Subcutaneous abdominal adipose tissue (tissue), 5 donors: ENCODE data around the gene SMCP.

Experiments used
- H3K27ac ChIP-seq: one replicate; pipeline ENCODE4 v1.7.0; 2013; ENCODE audit warnings: low read depth, mild to moderate bottlenecking, inconsistent platforms, low read length, moderate library complexity
- H3K27me3 ChIP-seq, 5 donors: one replicate each; pipeline ENCODE4 v1.7.0; 2013; ENCODE audit warnings: low read length in 5 of 5, inconsistent platforms in 1 of 5; ENCODE audit not compliant: control insufficient read depth in 5 of 5, insufficient read depth in 4 of 5
- H3K36me3 ChIP-seq, 5 donors: one replicate each; pipeline ENCODE4 v1.7.0; 2013; ENCODE audit warnings: low read length in 5 of 5; ENCODE audit not compliant: control insufficient read depth in 5 of 5, insufficient read depth in 5 of 5
- H3K4me1 ChIP-seq, 5 donors: one replicate each; pipeline ENCODE4 v1.7.0; 2013; ENCODE audit warnings: low read length in 5 of 5, mild to moderate bottlenecking in 3 of 5, moderate library complexity in 1 of 5; ENCODE audit not compliant: control insufficient read depth in 5 of 5, insufficient read depth in 5 of 5
- H3K4me3 ChIP-seq, 5 donors: one replicate each; pipeline ENCODE4 v1.7.0; 2013; ENCODE audit warnings: low read length in 5 of 5, low read depth in 1 of 5
- H3K9ac ChIP-seq, 5 donors: one replicate each; pipeline ENCODE4 v1.7.0; 2013; ENCODE audit warnings: low read length in 5 of 5, mild to moderate bottlenecking in 4 of 5, moderate library complexity in 3 of 5
- H3K9me3 ChIP-seq, 5 donors: one replicate each; pipeline ENCODE4 v1.7.0; 2013; ENCODE audit warnings: low read length in 5 of 5; ENCODE audit not compliant: control insufficient read depth in 5 of 5
- donor health status: healthy.
- donor health status: healthy.
- donor health status: healthy.
- donor health status: healthy.
- donor health status: healthy.

The SMCP gene

DNA sequence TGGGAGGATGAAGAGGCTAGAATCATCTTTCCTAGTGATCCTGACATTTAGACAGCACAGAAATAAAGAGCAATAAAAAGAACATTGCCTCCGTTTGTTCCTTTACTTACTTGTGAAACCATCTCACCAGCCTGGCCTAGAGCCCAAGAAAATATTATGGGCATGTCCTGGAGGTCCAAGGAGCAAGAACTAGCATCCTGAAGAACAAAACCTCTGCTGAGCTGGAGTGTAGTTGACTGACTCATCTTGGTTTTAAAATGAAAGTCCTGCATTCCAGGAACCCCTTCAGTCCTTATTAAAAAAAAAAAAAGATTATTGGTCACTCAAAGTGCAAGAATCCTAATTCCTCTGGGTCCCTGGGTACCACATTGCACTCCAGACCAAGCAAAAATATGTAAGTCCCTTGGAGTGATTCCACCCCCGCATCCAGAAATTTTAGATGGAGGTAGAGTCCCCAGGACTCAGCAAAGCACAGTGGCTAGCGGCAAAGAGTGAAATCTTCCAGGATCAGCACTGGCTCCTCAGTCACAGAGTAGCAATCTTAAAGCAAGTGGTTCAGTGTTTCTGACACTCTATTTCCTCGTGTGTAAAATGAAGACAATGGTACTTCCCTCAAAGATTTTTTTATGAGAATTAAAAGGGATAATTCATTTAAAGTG, 7.0 kb downstream of the SMCP start:
- H3K27ac ChIP-seq: no peak overlapping the region
- H3K27me3 ChIP-seq: peaks cover 0 to 2% (median 0%) of the 10 kb centered on the region in 5 donors
- H3K9ac ChIP-seq: no peak overlapping the region
- H3K4me1 ChIP-seq: no peaks in the 10 kb centered on the region
- no peaks in the 10 kb centered on the region for H3K9me3 ChIP-seq
- H3K36me3 ChIP-seq: no peaks in the 10 kb centered on the region
- no peak overlapping the region for H3K4me3 ChIP-seq

DNA sequence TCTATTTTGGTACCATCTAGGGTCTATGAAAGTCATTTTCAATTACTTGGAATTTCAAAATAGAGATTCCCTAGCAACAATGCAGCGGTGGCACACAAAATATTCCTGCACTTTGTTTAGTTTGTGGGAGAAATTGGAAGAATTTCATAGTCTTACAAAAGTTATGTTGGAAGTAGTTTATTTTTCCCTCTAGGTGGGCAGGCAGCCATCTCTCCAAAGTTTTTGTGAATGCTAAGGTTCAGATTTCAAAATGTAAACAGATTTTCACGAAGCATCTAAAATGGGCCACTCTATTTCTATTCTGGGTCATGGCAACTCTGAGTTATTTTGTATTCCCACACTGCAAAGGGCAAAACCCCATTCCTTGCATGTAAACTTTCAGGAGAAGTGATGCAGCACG, 8.0 kb downstream of the SMCP start:
- Histone ChIP-seq H3K4me3 (no peak overlapping the region), H3K36me3 (no peaks in the 10 kb centered on the region), H3K9ac (no peak overlapping the region), H3K27ac (no peak overlapping the region), H3K27me3 (peaks cover 0 to 2% (median 0%) of the 10 kb centered on the region in 5 donors), H3K9me3 (no peaks in the 10 kb centered on the region), H3K4me1 (no peaks in the 10 kb centered on the region)

DNA sequence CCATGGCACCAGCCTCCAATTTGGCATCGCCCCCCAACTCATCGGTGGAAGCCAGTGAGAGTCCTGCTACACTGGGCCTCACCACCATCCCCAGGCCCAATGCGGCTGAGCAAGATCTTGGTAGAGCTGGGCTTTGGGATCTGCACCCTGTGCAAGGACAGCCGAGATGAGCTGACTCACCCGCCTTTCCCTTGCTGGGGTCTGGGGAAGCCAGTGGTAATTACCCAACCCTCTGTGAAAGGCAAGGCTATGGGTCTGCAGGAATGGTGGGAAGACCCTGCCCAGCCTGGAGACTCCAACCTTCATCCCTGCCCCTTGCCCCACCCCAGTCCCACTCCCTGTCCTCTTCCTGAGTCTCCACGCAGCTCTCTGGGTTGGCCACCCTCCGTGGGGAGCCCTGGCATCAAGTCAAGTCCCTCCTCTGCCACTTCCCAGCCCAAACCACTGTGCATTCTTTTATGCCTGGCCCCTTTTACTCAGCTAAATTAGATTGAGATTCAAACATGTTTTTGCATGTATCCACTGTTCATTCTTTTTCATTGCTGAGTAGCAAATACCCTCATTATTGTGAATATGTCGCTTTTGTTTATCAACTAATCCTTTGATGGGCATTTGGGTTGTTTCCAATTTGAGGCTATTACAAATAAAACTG, 8.8 kb downstream of the SMCP start:
- Histone ChIP-seq H3K4me1 (no peaks in the 10 kb centered on the region), H3K27ac (no peak overlapping the region), H3K36me3 (no peaks in the 10 kb centered on the region), H3K4me3 (no peak overlapping the region), H3K9ac (no peak overlapping the region), H3K27me3 (peaks cover 0 to 2% (median 0%) of the 10 kb centered on the region in 5 donors), H3K9me3 (no peaks in the 10 kb centered on the region)

DNA sequence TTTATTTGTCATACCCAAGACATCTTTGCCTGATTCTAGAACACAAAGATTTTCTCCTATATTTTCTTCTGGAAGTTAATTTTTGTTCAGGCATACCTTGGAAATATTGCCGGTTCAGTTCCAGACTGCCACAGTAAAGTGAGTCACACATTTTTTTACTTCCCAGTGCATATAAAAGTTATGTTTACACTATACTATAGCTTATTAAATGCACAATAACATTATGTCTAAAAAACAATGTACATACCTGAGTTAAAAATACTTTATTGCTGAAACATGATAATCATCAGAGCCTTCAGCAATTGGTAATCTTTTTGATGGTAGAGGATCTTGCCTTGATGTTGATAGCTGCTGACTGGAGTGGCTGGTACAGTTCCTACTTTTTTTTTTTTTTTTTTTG, 10.0 kb downstream of the SMCP start:
- no peaks in the 10 kb centered on the region for H3K9me3 ChIP-seq

DNA sequence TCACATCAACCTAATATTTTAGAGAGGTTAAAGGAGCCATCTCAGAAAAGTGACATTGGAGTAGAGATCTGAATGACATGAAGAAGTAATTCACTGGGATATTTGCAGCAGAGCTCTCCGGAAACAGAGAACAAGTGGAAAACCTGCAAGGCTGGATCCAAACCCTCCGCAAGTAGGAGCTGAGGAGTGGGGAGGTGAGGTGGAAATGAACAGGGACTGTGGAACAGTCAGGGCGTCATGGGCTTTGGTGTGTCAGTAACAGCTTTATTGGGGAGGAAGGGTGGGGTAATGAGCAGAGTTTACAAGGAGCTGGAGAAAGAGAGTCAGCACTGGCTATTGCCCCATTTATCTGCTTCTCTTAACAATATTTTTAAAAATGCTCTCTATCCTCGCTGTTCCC, 20.9 kb downstream of the SMCP start:
- H3K9me3 ChIP-seq: no peaks in the 10 kb centered on the region
- H3K9ac ChIP-seq: no peak overlapping the region
- no peaks in the 10 kb centered on the region for H3K36me3 ChIP-seq
- peaks cover 0 to 4% (median 0%) of the 10 kb centered on the region in 5 donors for H3K27me3 ChIP-seq
- H3K4me3 ChIP-seq: no peak overlapping the region
- no peaks in the 10 kb centered on the region for H3K4me1 ChIP-seq
- H3K27ac ChIP-seq: no peak overlapping the region

More for the DNA sequence above, 10.0 kb downstream of the SMCP start:
- no peak overlapping the region for H3K4me3 ChIP-seq
- H3K27me3 ChIP-seq: peaks cover 0 to 2% (median 0%) of the 10 kb centered on the region in 5 donors
- H3K27ac ChIP-seq: no peak overlapping the region
- H3K36me3 ChIP-seq: no peaks in the 10 kb centered on the region
- no peaks in the 10 kb centered on the region for H3K4me1 ChIP-seq
- no peak overlapping the region for H3K9ac ChIP-seq

DNA sequence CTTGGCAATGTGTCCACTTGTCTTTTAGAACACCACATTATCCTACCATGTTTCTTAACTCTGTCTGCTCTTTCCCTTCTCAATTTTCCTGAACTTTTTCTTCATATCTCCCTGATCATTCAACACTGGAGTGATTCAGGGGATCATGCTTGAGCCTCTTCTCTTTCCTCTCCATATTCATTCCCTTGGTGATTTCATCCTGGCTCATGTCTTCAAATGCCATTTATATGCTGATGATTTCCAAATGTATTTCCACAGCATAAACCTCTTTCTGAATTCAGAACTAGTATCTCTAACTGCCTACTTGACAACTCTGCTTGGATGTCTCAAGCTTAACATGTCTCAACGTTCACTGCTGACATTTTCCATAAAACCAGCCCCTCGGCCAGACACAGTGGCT, 21.8 kb downstream of the SMCP start:
- Histone ChIP-seq H3K9me3 (no peaks in the 10 kb centered on the region), H3K27ac (no peak overlapping the region), H3K4me1 (no peaks in the 10 kb centered on the region), H3K27me3 (peaks cover 0 to 4% (median 0%) of the 10 kb centered on the region in 5 donors), H3K4me3 (no peak overlapping the region), H3K9ac (no peak overlapping the region), H3K36me3 (no peaks in the 10 kb centered on the region)

DNA sequence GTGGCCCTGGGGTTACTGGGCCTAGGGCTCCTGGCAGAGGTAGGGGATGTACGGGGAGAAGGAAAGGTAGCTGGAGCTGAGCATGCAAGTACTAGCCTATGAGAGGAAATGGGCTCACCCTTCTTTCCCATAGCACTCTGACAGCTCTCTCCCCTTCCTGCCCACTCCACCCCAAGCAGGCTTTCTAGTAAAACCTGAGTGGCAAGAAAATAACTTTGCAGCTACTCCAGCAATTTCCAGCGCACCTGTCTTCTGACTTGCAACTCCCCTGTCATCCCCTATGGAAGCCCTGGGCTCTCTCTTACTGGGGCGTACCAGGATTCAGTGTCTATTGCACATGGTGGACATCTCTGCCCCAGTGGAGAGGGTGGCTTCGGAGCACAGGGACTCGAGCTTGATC, 23.5 kb downstream of the SMCP start:
- Histone ChIP-seq H3K27ac (no peak overlapping the region), H3K36me3 (no peaks in the 10 kb centered on the region)

DNA sequence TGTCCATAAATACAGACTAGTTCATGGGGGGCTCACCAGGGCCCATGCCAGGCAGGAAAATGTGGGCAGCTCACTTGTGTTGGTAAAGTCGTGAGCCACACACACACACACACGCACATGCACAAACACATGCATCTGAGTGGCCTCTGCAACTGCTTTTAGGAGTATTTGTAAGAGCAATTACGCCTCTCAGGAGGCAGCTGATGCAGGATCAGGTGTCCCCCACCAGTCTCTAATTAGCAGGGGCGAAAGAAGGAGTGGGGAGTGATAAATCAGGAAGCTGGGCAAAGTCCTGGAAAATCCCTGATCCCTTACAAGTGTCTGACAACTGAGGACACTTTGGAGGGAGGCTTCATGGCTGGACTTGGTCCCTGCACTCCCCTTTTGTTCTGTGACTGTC, 24.5 kb downstream of the SMCP start:
- Histone ChIP-seq H3K9me3 (peaks cover 0 to 3% (median 0%) of the 10 kb centered on the region in 5 donors), H3K27ac (no peak overlapping the region), H3K36me3 (no peaks in the 10 kb centered on the region), H3K4me1 (no peaks in the 10 kb centered on the region), H3K4me3 (no peak overlapping the region), H3K9ac (no peak overlapping the region), H3K27me3 (peaks cover 0 to 3% (median 0%) of the 10 kb centered on the region in 5 donors)

More for the DNA sequence above, 23.5 kb downstream of the SMCP start:
- peaks cover 0 to 3% (median 0%) of the 10 kb centered on the region in 5 donors for H3K9me3 ChIP-seq
- H3K27me3 ChIP-seq: peaks cover 0 to 3% (median 2%) of the 10 kb centered on the region in 5 donors
- H3K4me3 ChIP-seq: no peak overlapping the region
- no peaks in the 10 kb centered on the region for H3K4me1 ChIP-seq
- no peak overlapping the region for H3K9ac ChIP-seq

DNA sequence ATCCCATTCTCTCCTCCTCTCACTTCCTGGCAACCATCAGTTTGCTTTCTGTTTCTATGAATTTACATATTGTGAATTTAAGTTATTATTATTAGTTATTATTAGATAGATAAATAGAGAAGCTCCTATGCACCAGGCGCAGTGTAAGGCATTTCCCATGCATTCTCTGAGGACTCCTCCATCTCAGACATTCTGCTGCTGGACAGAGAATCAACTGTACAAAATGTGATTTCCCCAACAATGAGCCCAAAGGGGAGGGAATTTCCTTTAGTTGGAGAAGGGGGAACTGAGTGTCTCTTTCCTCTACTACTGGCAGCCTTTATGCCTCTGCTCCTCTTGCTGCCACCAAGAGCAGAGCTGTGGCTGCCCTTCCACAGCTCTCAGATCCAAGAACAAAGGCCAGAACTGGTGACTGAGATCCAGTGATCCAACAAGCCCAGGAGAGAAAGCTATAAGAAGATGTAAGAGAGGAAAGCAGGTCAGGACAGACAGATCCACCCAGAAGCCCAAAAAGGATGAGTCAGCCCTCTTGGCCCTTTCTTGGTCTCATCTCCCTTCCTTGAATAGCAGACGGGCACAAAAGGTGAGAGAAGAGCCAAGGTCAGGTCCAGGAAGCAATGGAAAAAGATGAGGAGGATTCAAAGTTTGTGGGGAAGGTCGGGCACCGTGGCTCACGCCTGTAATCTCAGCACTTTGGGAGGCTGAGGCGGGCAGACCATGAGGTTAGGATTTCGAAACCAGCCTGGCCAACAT, 26.7 kb downstream of the SMCP start:
- Histone ChIP-seq H3K9ac (no peak overlapping the region), H3K36me3 (no peaks in the 10 kb centered on the region), H3K27me3 (peaks cover 0 to 7% (median 3%) of the 10 kb centered on the region in 5 donors), H3K4me1 (no peaks in the 10 kb centered on the region), H3K9me3 (peaks cover 0 to 3% (median 0%) of the 10 kb centered on the region in 5 donors), H3K27ac (no peak overlapping the region), H3K4me3 (no peak overlapping the region)

DNA sequence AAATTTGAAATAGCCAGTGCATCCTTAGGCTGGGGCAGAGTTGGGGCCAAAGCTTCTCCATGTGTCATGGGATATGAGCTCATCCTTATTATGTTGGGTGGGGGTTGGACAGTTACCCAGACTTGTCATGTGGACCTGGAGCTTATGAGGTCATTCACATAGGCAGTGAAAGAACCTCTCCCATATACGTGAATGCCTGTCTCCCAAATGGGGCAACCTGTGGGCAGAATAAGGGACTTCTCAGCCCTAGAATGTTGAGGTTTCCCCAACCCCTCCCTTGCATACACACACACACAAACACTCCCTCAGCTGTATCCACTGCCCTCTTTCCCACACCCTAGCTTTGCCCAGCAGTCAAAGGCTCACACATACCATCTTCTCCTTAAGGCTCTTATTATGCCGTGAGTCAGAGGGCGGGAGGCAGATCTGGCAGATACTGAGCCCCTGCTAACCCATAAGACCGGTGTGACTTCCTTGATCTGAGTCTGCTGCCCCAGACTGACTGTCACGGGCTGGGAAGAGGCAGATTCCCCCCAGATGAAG, 28.0 kb downstream of the SMCP start:
- H3K9ac ChIP-seq: no peak overlapping the region
- H3K36me3 ChIP-seq: no peaks in the 10 kb centered on the region
- no peak overlapping the region for H3K4me3 ChIP-seq
- peaks cover 0 to 14% (median 10%) of the 10 kb centered on the region in 5 donors for H3K27me3 ChIP-seq
- H3K27ac ChIP-seq: no peak overlapping the region
- H3K4me1 ChIP-seq: no peaks in the 10 kb centered on the region
- H3K9me3 ChIP-seq: peaks cover 0 to 13% (median 7%) of the 10 kb centered on the region in 5 donors
